Fibroblast of villous mesenchyme (primary cell): ENCODE measurements around the gene FBLN7. TPM values are rescaled to one million over a fixed set of nuclear protein-coding genes. Genes with fewer than 3 reads are reported as not detected.
A peak's percentile ranks its signal among the peaks of the same experiment; 100 is the strongest.
"Not testable (repeated sequence)": the region's sequence is repeated elsewhere in the genome, so short reads cannot be mapped to it uniquely, and the experiment has no call there.

Source experiments
- DNase-seq: peaks from one replicate; pipeline ENCODE4 v3.0.0-alpha.2; 2010; ENCODE audit warnings: low read depth
- H3K4me3 ChIP-seq: 2 replicates; pipeline ENCODE4 v1.5.1; 2011; ENCODE audit warnings: low read depth, mild to moderate bottlenecking, low read length
- total RNA-seq: library from RNA; depleted of rRNA; stranded (reverse); fragments of >200 nt; gene quantifications from 2 replicates; pipeline ENCODE4 v1.2.3, GENCODE V29; 2012
- TF ChIP-seq, protein P1 (sequence below): IDR thresholded peaks from 2 replicates; pipeline ENCODE4 v1.5.1; 2012; ENCODE audit warnings: low read depth, mild to moderate bottlenecking, low read length; ENCODE audit not compliant: insufficient read depth

FBLN7 gene
- total RNA-seq, 1 donor: 1.3 TPM

DNA sequence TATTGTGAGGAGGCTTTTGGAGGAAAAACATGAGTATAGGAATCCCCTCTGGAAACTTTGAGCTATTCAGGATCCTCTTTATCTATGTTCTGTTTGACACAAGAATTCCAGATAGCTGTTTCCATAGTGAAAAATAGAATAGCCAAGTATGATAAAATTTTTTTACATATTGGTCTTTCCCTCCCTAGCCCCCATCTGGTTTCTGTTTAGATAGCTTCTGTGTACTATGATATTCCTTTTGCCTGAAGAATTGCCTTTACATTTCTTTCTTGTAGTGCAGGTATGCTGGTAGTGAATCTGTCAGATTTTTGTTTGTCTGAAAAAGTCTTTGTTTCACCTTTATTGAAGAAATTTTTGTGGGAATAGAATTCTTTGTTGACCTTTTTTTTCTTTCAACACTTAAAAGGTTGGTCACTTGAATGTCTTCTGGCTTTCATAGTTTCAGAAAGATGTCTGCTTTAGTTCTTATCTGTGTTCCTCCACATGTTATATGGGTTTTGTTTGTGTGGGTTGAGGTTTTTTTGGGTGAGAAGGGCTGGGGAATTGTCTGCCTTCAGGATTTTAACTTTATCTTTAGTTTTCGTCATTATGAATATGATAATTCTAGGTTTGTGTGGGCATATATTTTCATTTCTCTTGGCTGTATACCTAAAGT is 29.9 kb upstream of the FBLN7 start:
- TF ChIP-seq, protein P1, sequence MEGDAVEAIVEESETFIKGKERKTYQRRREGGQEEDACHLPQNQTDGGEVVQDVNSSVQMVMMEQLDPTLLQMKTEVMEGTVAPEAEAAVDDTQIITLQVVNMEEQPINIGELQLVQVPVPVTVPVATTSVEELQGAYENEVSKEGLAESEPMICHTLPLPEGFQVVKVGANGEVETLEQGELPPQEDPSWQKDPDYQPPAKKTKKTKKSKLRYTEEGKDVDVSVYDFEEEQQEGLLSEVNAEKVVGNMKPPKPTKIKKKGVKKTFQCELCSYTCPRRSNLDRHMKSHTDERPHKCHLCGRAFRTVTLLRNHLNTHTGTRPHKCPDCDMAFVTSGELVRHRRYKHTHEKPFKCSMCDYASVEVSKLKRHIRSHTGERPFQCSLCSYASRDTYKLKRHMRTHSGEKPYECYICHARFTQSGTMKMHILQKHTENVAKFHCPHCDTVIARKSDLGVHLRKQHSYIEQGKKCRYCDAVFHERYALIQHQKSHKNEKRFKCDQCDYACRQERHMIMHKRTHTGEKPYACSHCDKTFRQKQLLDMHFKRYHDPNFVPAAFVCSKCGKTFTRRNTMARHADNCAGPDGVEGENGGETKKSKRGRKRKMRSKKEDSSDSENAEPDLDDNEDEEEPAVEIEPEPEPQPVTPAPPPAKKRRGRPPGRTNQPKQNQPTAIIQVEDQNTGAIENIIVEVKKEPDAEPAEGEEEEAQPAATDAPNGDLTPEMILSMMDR: no peak
- no peak overlapping the region for H3K4me3 ChIP-seq
- no peak for DNase-seq

DNA sequence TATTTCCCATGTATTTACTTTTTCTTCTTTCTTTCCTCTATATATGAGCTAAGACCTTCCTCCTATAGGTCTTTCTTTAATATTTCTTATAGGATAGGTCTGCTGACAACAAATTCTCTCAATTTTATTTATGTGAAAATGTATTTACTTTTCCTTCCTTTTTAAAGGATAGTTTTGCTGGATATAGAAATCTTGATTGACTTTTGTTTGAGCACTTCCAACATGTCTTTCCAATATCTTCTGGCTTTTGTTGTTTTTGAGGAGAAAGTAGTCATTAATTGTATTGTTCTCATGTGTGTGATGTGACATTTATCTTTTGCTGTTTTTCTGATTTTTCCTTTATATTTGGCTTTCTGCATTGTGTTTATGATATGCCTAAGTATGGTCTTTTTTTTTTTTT is 28.9 kb upstream of the FBLN7 start:
- no peak for DNase-seq
- H3K4me3 ChIP-seq: no peak overlapping the region
- TF ChIP-seq, protein P1: no peak

DNA sequence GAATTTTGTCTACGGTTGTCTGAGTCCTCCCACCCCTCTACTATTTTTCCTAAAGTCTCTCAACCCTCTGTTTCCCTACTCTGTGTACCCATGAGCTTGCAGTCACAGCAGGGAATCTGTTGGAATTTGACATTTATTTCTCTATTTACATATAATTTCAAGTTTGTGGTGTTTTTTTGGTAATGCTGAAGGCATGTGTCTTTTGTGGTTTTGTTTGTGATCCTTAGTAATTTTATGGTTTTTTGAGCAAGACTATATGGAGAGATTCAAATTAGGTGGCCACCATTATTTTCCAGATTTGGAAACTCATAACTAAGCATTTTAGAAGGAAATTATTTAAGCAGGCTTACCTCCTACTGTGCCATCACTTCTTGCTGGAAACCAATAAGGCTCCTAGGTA is 27.2 kb upstream of the FBLN7 start:
- no peak overlapping the region for H3K4me3 ChIP-seq
- TF ChIP-seq, protein P1: no peak
- DNase-seq: no peak

DNA sequence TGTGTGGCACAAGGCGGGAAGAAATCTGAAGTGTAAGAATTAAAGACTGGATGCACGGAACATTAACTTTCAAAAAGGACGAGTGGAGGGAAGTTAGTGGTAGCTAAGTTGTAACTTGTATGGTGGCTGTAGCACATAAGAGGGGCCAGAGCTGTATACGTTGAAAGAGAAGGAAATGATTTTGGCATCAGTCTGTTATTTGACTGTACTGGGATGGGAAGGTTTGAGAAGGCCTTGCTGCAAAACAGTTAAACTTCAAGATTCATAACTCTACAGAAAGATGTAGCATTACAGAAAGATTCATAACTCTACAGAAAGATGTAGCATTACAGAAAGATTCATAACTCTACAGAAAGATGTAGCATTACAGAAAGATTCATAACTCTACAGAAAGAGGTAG is 24.8 kb upstream of the FBLN7 start:
- H3K4me3 ChIP-seq, DNase-seq: not testable (repeated sequence)

DNA sequence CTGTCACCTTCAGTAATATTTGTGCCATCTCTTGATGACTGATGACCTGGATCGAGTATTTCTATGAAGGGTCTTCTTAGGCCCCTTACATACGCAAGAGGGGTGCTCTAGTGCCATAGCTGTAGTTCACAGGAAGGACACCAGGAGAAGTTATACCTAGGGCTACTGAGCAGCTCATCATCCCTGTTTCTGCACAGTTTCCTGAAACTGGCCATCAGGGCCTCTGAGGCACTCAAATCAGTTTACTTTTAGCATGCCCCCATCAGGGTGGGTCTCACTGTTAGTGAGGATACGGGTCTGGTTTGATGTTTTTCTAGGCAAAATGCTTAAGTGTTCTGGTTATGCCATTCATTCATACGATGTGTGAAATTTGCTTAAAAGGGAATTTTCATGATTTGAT is 20.0 kb upstream of the FBLN7 start:
- TF ChIP-seq, protein P1: peak; percentile 17
- no peak overlapping the region for H3K4me3 ChIP-seq
- no peak for DNase-seq

DNA sequence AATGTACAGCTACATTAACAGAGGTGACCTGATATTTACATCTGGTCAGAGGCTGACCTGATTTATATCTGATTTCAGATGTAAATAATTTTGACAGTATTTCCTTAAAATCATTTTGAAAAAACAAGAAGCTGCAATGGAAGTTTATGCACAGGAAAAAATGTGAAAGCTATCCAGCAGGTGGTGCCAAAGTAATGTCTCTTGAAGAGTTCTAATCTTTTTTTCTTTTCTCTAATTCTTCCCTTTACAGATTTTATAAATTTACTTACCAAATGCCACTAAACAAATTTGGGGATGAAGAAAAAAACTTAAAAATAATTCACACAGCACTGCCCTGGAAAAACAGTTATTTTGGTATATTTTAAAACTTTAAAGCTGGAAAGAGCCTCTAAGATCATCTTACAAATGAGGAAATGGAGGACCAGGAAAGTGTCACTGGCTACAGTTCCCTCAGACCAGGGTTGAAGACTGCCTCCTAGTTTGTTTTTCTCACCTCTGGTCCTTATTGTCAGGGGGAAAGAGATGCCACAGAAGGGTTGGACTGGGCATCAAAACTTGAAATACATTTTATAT is 16.4 kb upstream of the FBLN7 start:
- no peak overlapping the region for H3K4me3 ChIP-seq
- DNase-seq: peak; percentile 57
- TF ChIP-seq, protein P1: peak; percentile 51

DNA sequence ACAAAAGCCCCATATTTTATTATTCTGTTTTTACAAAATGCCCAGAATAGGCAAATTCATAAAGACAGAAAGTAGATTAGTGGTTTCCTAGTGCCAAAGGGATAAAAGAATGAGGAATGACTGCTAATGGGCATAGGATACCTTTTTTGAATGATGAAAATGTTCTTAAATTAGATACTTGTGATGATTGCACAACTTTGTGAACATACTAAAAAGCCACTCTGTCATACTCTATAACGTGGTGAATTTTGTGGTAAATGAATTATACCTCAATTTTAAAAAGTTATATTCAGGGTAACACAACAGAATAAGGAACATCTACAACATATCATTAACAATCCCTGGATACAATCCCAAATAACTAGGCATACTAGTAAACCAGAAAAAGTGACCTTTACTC is 9.1 kb upstream of the FBLN7 start:
- no peak for DNase-seq
- no peak overlapping the region for H3K4me3 ChIP-seq
- TF ChIP-seq, protein P1: no peak
